NCI-H1694 treated with DMSO at 0.1 percent for 48 hours (cell line): ENCODE data around the gene GRK3.

Source experiments
- DNase-seq: peaks from one replicate; lab custom pipeline; 2025; lab: John Stamatoyannopoulos, UW

The GRK3 gene

GRCh38 chr22:25736378-25737011, 172.0 kb downstream of the GRK3 start:
- no peak for DNase-seq

DNA sequence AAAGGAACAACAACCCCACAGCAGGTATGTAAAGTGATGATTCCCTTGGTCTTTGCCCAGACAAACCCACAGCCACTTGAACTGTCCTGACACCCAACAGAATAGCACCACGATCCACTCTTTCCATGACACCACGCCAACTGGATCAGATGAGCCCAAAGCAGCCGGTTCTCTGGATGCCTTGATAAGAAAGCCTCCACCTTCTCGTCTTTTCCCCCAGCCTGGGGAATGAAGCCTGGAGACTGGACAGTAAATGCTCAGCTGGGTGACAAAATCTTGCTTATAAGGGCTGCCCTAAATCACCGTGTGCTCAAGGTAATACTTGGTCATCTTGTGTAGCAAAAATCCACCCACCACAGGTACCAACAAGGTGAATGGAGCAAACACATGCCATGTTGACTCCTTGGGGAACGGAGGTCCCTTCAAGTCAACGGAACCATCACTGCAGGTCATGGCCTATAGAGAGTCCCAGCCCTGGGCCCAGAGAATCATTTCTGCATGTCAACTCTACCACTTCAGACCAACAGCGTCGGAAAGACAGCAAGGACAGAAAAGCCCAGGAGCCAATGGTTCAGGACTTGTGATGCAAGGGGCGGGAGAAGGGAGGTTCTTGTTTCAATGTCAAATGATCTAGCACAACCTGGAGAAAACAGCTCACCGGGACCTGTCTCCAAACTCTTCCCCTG, 175.3 kb downstream of the GRK3 start:
- no peak for DNase-seq

DNA sequence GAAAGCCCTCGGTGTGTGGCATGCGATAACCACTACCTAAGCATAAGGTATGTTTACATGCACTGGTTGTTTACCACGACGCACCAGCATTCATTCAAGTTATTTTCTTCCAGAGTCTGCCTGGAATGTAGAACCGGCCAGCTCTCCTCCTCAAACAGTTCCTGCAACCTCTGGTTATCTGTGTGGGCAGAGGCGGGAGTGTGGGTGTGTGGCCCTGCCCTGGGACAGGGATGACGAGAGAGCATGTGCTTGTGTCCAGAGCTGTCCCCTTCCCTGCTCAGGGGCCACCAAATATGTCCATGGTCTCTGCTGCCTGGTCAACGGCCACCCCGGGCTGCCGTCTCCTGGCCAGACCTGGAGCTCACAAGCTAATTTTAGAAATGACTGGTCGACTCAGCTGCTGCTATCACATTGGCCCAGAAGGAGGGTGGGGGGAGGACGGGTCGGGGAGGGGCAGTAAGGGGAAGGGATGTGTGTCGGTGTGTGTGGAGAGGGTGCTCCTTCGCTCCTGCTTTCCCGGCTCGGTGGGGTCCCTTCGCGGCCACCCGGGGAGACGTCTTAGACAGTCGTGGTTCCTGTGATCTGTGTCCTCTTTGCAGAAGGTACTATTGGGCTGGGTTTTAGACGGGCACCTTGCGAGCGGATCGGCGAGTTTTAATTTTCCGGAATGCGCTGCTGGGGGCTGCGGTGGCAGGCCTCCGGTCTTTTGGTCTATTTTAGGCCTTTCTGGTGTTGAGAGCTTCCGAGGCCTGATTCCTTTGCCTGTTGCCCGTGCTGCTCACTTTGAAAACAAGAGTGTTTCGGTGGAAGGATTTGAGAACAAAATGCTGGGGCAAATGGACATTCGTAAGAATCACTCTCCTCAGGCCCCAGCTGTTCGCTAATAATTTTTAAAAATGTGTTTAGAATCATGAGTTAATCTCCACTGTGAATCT, 177.5 kb downstream of the GRK3 start, which contains the start of gene MYO18B:
Gene MYO18B, plus strand, starts transcription at position 497 of the 935 bp plus-strand sequence. CDS start 18,905 bp downstream, outside the sequence.
- no peak for DNase-seq

DNA sequence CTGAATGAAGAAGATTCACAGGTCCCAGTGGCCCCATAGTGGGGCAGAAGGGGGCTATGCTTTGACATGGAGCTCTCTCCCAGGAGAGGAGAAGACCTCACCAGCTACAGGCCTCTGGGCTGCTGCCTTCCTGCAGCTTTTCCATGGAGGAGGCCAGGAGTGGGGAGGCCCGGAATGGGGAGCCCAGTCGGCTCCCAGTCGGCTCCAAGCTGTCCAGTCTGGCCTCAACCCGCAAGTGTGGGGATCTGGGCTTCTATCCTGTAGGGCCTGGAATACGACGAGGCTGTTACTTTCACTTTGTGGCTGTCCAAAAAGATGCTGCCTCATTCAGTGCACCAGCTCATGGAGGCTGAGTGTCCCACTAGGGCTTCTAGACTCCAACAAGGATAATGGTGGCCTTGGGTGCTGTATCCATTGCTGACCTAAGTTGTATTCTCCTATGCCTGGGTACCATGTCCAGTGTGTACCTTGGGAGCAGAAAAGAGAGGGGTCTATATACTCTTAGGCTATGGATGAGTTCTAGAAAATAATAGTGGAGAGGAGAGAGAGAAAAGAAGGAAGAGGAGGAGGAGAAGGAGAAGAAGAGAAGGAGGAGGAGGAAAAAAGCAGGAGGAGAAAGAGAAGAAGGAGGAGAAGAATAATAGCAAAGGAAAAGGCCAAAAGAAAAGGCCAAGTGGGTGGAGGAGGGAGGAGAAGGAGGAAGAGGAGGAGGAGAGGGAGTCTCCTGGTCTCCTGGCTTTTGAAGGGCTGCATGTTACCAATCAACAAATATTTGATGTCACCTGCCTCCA, 178.6 kb downstream of the GRK3 start:
- DNase-seq: no peak

DNA sequence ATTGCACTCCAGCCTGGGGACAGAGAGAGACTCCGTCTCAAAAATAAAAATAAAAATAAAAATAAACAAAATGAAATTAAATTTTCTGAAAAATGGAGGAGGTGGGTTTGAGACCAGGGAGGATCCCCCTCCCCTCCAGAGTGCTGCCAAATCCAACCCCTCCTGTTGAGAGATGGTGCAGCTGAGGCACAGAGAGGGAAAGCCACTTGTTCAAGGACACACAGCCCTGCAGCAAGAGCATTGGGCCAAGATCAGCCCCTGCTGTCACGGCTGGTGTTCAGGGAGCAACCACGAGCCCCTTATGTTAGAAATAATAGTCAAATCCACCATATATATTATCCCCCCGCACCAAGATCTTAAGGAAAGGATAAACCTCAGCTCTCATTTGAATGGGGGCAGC, 180.2 kb downstream of the GRK3 start:
- no peak for DNase-seq

DNA sequence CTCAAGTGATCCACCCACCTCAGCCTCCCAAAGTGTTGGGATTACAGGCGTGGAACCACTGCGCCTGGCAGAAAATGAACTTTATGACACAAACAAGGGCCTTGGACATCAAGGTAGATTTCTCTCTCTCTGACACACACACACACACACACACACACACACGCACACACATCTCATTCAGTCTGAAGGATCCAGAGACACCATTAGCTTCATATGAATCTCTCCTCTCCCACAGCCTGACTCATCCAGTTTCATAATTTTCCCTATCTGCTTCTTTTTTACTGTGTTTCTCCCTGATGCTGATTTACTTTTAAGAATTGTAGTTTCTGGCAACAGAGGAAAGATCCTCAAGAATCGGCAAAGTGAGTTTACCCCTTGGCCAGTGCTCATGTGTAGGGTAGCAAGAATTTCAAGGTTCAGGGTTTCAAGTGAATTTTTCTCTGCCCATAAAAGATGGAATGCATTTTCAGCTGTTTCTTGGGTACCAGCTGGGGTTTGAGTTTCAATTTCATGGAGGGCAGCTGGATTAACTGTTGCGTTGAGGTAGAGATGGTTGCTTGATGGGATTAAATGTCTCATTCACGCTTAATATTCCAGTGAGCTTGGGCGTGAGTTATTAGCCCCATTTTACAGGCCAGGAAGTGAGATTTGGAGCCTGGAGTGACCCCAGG, 181.0 kb downstream of the GRK3 start:
- no peak for DNase-seq

DNA sequence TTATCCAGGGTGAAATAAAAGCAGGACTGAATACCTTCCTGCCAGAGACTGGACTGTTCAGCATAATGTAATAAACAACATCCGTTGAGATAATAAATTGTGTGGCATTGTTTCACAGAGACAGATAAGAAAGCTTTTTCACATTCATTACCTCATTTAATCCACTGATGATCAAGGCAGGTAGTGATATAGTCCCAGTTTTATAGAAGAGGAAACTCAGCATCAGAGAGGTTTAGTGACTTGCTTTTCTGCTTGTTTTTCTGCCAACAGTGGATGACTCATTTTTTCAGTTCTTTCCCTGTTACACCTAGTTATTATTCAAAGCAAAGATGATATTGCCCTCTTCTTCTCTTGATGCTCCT, 181.5 kb downstream of the GRK3 start:
- no peak for DNase-seq

GRCh38 chr22:25747245-25747944, 182.9 kb downstream of the GRK3 start:
- DNase-seq: no peak

DNA sequence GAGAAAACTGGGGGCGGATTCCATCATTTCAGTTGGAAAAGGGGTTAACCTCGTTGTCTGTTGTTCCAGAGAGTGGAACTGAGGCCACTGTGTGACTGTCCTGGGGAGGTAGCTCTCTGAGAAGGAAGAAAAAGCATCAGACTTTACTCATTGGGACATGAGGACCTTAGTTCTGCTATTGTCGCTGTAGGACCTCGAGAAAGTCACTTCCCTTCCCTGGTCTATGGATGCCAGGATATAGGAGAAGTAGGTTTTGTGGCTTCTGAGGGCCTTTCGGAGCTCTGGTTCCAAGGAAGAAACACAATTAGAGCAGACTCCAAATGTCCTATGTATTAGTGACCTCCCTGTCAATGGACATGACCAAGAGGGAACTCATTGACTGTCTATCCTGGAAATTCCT, 183.7 kb downstream of the GRK3 start:
- DNase-seq: no peak

GRCh38 chr22:25748704-25749103, 184.2 kb downstream of the GRK3 start:
- DNase-seq: no peak

- no peak for DNase-seq
Observed at GRCh38 chr22:25749420-25750169, 185.1 kb downstream of the GRK3 start.

DNA sequence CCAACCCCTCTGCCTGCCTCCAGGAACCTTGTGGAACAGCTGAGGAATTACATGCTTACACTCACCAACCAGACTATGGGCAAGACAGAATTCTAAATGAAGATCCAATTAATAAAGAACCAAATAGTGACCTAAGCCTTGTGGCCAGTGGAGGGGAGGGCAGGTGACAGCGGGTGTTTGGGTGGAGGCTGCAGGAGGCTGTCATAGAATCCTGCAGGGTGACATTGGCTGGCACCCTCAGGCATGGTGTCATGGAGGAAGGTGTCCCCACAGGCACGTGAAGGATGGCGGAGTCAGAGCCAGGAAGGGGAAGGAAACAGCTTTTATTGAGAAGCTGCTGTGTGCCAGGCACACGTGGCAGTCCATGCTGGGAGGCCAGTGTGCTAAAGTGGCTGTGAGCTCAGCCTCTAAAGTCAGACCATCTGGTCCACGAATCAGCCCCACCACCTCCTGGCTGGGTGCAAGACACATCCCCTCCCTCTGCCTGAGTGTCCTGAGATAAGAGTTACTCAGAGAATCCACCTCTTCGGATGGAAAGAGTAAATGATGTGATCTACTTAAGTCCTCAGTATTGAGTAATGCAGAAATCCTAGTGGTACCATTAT, 186.2 kb downstream of the GRK3 start:
- no peak for DNase-seq

- DNase-seq: no peak
Observed at GRCh38 chr22:25751174-25751581, 186.7 kb downstream of the GRK3 start.

GRCh38 chr22:25752615-25753214, 188.2 kb downstream of the GRK3 start:
- no peak for DNase-seq

DNA sequence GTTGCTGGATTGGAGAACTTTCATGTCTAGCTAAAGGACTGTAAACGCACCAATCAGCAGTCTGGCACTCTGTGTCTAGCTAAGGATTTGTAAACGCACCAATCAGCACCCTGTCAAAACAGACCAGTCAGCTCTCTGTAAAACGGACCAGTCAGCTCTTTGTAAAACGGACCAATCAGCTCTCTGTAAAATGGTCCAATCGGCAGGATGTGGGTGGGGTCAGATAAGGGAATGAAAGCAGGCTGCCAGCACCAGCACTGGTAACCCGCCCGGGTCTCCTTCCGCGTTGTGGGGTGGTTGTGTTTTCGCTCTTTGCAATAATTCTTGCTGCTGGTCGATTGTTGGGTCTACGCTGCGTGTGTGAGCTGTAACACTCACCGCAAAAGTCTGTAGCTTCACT, 188.8 kb downstream of the GRK3 start:
- DNase-seq: no peak

DNA sequence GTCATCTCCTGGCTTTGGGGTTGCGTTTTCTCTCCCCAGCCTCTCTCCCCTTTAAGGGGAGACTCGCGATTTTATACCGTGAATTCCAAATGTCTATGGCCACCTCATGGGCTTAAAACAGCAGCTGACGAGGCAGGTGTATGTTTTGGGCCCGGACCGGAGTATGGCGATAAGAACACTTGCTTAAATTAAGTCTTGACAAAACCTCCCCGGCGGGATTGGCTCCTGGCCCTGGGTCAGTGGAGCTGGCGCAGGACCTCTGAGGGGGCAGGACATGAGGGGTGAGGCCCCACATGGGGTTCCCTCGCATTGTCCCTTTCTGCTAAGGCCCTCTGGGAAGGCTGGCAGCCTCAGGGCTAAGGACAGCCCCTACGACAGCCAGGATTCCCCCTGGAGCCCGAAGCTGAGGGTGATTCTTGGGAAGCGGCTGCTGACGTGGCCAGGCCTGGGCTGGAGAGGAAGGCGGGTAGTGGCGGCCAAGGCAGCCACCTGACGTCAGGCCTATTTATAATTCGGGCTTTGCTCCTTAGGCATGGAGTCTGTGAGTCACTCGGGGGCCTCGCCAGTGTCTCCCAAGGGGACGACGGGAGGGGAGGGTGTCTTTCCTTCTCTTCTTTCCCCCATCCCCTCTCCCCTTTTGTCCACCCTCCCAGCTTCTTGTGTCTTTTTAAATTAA, 190.2 kb downstream of the GRK3 start:
- DNase-seq: no peak

DNA sequence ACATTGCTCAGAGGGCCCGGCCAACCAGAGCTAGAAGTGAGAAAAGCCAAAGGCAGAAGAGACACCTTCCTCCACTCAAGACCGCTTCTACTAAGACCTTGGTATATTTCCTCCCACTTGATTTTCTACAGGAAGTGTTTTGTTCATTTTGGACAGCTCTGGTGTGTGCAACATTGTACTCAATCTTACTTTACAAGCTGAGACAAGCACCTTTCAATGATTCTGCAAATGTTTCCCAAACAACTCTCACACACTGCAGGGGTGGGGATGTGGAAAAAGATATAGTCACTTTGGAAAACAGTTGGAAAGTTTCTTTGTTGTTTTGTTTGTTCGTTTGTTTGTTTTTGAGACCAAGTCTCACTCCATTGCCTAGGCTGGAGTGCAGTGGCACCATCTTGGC, 193.2 kb downstream of the GRK3 start:
- no peak for DNase-seq

DNA sequence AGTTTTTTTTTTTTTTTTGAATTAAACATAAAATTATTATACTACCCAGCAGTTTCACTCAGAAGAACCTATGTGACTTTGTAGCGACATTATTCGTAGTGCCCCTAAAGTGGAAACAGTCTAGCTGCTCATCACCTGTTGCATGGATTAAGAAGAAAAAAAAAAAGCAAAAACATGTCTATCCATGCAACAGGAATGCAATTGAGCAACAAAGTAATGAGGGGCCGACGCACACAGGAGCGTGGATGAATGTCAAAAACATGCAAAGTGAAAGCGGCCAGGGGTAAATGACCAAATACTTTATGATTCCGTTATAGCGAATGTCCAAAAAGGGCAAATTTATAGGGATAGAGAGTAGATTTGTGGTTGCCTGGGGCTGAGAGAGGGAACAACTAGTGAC, 193.8 kb downstream of the GRK3 start:
- no peak for DNase-seq

DNA sequence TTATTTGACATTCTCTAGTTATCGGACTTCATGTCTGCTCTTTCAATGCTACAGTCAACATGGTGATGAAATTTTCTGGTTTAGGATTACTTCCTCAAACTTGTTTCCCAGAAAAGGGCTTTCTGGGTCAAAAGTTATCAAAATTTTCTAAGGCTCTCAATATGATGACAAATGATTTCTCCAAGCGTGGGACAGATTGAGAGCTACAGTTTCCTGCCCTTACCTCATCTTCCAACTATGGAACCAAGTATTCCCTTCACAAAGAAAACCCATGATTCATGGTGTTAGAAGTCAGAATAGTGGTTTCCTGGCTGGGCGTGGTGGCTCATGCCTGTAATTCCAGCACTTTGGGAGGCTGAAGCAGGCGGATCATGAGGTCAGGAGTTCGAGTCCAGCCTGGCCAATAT, 195.4 kb downstream of the GRK3 start:
- no peak for DNase-seq
